SK-N-SH (cell line): ENCODE data around the gene SORCS3.

Experiments
- CTCF ChIP-seq: fragments of 200-600 bp; sonication (generic); IDR thresholded peaks from 2 replicates; pipeline ENCODE4 v1.6.1; 2017; ENCODE audit warnings: antibody characterized with exemption, mild to moderate bottlenecking, moderate library complexity
- EP300 ChIP-seq, 2 experiments: IDR thresholded peaks; 2 replicates each; pipeline versions ENCODE4 v1.4.0 to v1.6.1; 2012; ENCODE audit warnings: borderline replicate concordance in 1 of 2, low read depth in 1 of 2, low read length in 1 of 2
- EZH2phosphoT487 ChIP-seq: fragments of 200-600 bp; sonication (generic); IDR thresholded peaks from 2 replicates; pipeline ENCODE4 v1.6.1; 2017; ENCODE audit warnings: low read depth, mixed run types, mild to moderate bottlenecking, antibody characterized with exemption, moderate library complexity, borderline replicate concordance
- FOXM1 ChIP-seq: IDR thresholded peaks from 2 replicates; pipeline ENCODE4 v1.4.0; 2012; ENCODE audit warnings: low read depth, mild to moderate bottlenecking
- REST ChIP-seq: IDR thresholded peaks from 2 replicates; pipeline ENCODE4 v1.6.1; 2012; ENCODE audit warnings: mild to moderate bottlenecking, low read depth, low read length, moderate library complexity
- RXRA ChIP-seq: IDR thresholded peaks from 2 replicates; pipeline ENCODE4 v1.4.0; 2012; ENCODE audit warnings: low read depth, mild to moderate bottlenecking, borderline replicate concordance
- TEAD4 ChIP-seq: IDR thresholded peaks from 2 replicates; pipeline ENCODE4 v1.4.0; 2012; ENCODE audit warnings: mild to moderate bottlenecking, borderline replicate concordance; ENCODE audit not compliant: insufficient read depth

GRCh38 chr10:105187243-105187642, 546.2 kb downstream of the SORCS3 start:
- TF ChIP-seq REST (no peak), CTCF (no peak), TEAD4 (no peak), FOXM1 (no peak), EZH2phosphoT487 (no peak), RXRA (no peak), EP300 (IDR thresholded peaks at IDR 0.05; ENCODE audit: borderline replicate concordance in 1 of 2, low read depth in 1 of 2, low read length in 1 of 2) (no peak)
